OCI-LY1 (cell line): ENCODE data around the gene AGAP1.

ENCODE experiments used
- H2AFZ ChIP-seq: fragments of 200-600 bp; sonication (generic), shearing (Covaris generic); 2 replicates; pipeline ENCODE4 v1.6.0; 2014; ENCODE audit warnings: antibody characterized with exemption, mild to moderate bottlenecking, low read length
- H3F3A ChIP-seq: fragments of 200-600 bp; sonication (generic), shearing (Covaris generic); 2 replicates; pipeline ENCODE4 v1.6.0; 2014; ENCODE audit warnings: mild to moderate bottlenecking, antibody characterized with exemption, low read length, moderate library complexity; ENCODE audit not compliant: insufficient read depth
- H3K27ac ChIP-seq: fragments of 200-600 bp; sonication (generic); 2 replicates; pipeline ENCODE4 v1.5.1; 2014; ENCODE audit warnings: low read length, mixed run types, mild to moderate bottlenecking, low read depth; ENCODE audit not compliant: poor library complexity, severe bottlenecking
- H3K27me3 ChIP-seq: fragments of 200-600 bp; sonication (generic); 2 replicates; pipeline ENCODE4 v1.6.0; 2014; ENCODE audit warnings: antibody characterized with exemption, mild to moderate bottlenecking, low read length, moderate library complexity; ENCODE audit not compliant: insufficient read depth
- H3K36me3 ChIP-seq: fragments of 200-600 bp; sonication (generic); 2 replicates; pipeline ENCODE4 v1.6.1; 2014; ENCODE audit warnings: mild to moderate bottlenecking, antibody characterized with exemption, low read length, moderate library complexity, mixed read lengths; ENCODE audit not compliant: insufficient read depth
- H3K4me1 ChIP-seq: fragments of 200-600 bp; sonication (generic); 2 replicates; pipeline ENCODE4 v1.5.1; 2014; ENCODE audit warnings: mild to moderate bottlenecking, low read length, moderate library complexity; ENCODE audit not compliant: insufficient read depth, severe bottlenecking
- H3K4me2 ChIP-seq: fragments of 200-600 bp; sonication (generic), shearing (Covaris generic); 2 replicates; pipeline ENCODE4 v1.6.1; 2014; ENCODE audit warnings: low read length
- H3K4me3 ChIP-seq: fragments of 200-600 bp; sonication (generic); 2 replicates; pipeline ENCODE4 v1.5.1; 2014; ENCODE audit warnings: low read length, low read depth, mild to moderate bottlenecking, mixed read lengths; ENCODE audit not compliant: poor library complexity, severe bottlenecking
- H3K79me2 ChIP-seq: fragments of 200-600 bp; shearing (Covaris generic); 2 replicates; pipeline ENCODE4 v1.6.1; 2016; ENCODE audit warnings: mixed run types, low read length, mixed read lengths; ENCODE audit not compliant: insufficient read depth
- H3K9ac ChIP-seq: fragments of 200-600 bp; sonication (generic), shearing (Covaris generic); 2 replicates; pipeline ENCODE4 v1.6.1; 2014; ENCODE audit warnings: mild to moderate bottlenecking, low read length, mixed read lengths
- H3K9me2 ChIP-seq: fragments of 200-600 bp; sonication (generic), shearing (Covaris generic); 2 replicates; pipeline ENCODE4 v1.6.1; 2014; ENCODE audit warnings: low read depth, mild to moderate bottlenecking, low read length, mixed read lengths
- H3K9me3 ChIP-seq: fragments of 200-600 bp; shearing (Covaris generic); 2 replicates; pipeline ENCODE4 v1.6.1; 2014; ENCODE audit warnings: low read length, mixed read lengths
- H4K20me1 ChIP-seq: fragments of 200-600 bp; sonication (generic), shearing (Covaris generic); 2 replicates; pipeline ENCODE4 v1.6.0; 2016; ENCODE audit warnings: mild to moderate bottlenecking, low read length; ENCODE audit not compliant: insufficient read depth
- CTCF ChIP-seq: fragments of 200-600 bp; sonication (generic), shearing (Covaris generic); IDR thresholded peaks from 2 replicates; pipeline ENCODE4 v1.5.1; 2017; ENCODE audit warnings: mild to moderate bottlenecking, antibody characterized with exemption, low read length, moderate library complexity, mixed read lengths
- EZH2 ChIP-seq: fragments of 200-600 bp; sonication (generic), shearing (Covaris generic); IDR thresholded peaks from 2 replicates; pipeline ENCODE4 v1.8.0; 2017; ENCODE audit warnings: borderline replicate concordance, mixed run types, mild to moderate bottlenecking, antibody characterized with exemption, low read length, moderate library complexity, mixed read lengths

Gene AGAP1

GRCh38 chr2:235839226-235839625 lies 345.4 kb downstream of the AGAP1 start:
- TF ChIP-seq CTCF = no peak
- no peaks in the 10 kb centered on the region for H4K20me1 ChIP-seq

GRCh38 chr2:235839974-235840373 lies 346.1 kb downstream of the AGAP1 start:
- no peaks in the 10 kb centered on the region for H3K4me1 ChIP-seq
- H3K27ac ChIP-seq = no peak overlapping the region
- no peaks in the 10 kb centered on the region; the same call in 1 of the 2 replicates for H3K27me3 ChIP-seq
- no peaks in the 10 kb centered on the region for H3K36me3 ChIP-seq
- H2AFZ ChIP-seq = no peak overlapping the region
- H3K9me2 ChIP-seq = no peaks in the 10 kb centered on the region
- H3K9ac ChIP-seq = no peak overlapping the region
- H3K79me2 ChIP-seq = no peaks in the 10 kb centered on the region
- H3K4me3 ChIP-seq = no peak overlapping the region
- no peaks in the 10 kb centered on the region for H4K20me1 ChIP-seq
- H3K4me2 ChIP-seq = no peak overlapping the region
- no peak for TF ChIP-seq CTCF
- no peak for TF ChIP-seq EZH2
- H3F3A ChIP-seq = no peaks in the 10 kb centered on the region
- H3K9me3 ChIP-seq = no peaks in the 10 kb centered on the region

More at GRCh38 chr2:235839226-235839625, 345.4 kb downstream of the AGAP1 start:
- H3F3A ChIP-seq = no peaks in the 10 kb centered on the region
- no peak overlapping the region for H3K4me3 ChIP-seq
- H3K9me3 ChIP-seq = no peaks in the 10 kb centered on the region
- no peak overlapping the region for H2AFZ ChIP-seq
- H3K27ac ChIP-seq = no peak overlapping the region
- H3K36me3 ChIP-seq = no peaks in the 10 kb centered on the region
- no peak overlapping the region for H3K9ac ChIP-seq
- no peak overlapping the region for H3K4me2 ChIP-seq
- no peaks in the 10 kb centered on the region for H3K9me2 ChIP-seq
- no peaks in the 10 kb centered on the region for H3K79me2 ChIP-seq
- no peaks in the 10 kb centered on the region for H3K4me1 ChIP-seq
- H3K27me3 ChIP-seq = no peaks in the 10 kb centered on the region

GRCh38 chr2:235841863-235842262 lies 348.0 kb downstream of the AGAP1 start:
- Histone ChIP-seq H3K9ac (no peak overlapping the region), H3K27ac (no peak overlapping the region), H3K4me3 (no peak overlapping the region), H3K9me3 (no peaks in the 10 kb centered on the region), H3K36me3 (no peaks in the 10 kb centered on the region), H3K27me3 (no peaks in the 10 kb centered on the region; the same call in 1 of the 2 replicates), H3K4me1 (no peaks in the 10 kb centered on the region), H3K9me2 (no peaks in the 10 kb centered on the region), H4K20me1 (no peaks in the 10 kb centered on the region), H2AFZ (no peak overlapping the region), H3K79me2 (no peaks in the 10 kb centered on the region), H3K4me2 (no peak overlapping the region), H3F3A (no peaks in the 10 kb centered on the region)
- no peak for TF ChIP-seq CTCF
- TF ChIP-seq EZH2 = no peak
